ENCODE measurements around the gene BPI.
A peak's percentile ranks its signal among the peaks of the same experiment; 100 is the strongest.
"Not testable (repeated sequence)": the region's sequence is repeated elsewhere in the genome, so short reads cannot be mapped to it uniquely, and the experiment has no call there.

Gene BPI

GRCh38 chr20:38339521-38339896 is 35.6 kb downstream of the BPI start:
- DNase-seq, result not testable (repeated sequence)

GRCh38 chr20:38339997-38340396 is 36.0 kb downstream of the BPI start:
- DNase-seq, result no peak

- DNase-seq, result no peak
Observed at GRCh38 chr20:38340693-38341092, 36.7 kb downstream of the BPI start.

- no peak for DNase-seq
Observed at GRCh38 chr20:38342216-38342615, 38.3 kb downstream of the BPI start.

GRCh38 chr20:38342713-38343310 is 38.9 kb downstream of the BPI start:
- DNase-seq, result peak; percentile 15

GRCh38 chr20:38343311-38344106 is 39.6 kb downstream of the BPI start:
- peak; percentile 7 for DNase-seq

GRCh38 chr20:38344107-38344701 is 40.2 kb downstream of the BPI start:
- no peak for DNase-seq

- DNase-seq, result no peak
Observed at GRCh38 chr20:38345643-38346042, 41.7 kb downstream of the BPI start.

GRCh38 chr20:38346247-38346651 is 42.3 kb downstream of the BPI start, which contains the start of gene LBP:
Gene LBP, plus strand, starts transcription at chr20:38346482. Its CDS starts 35 bp downstream, at chr20:38346517.
- no peak for DNase-seq

GRCh38 chr20:38346741-38347140 is 42.8 kb downstream of the BPI start:
- no peak for DNase-seq

- no peak for DNase-seq
Observed at GRCh38 chr20:38349856-38350255, 45.9 kb downstream of the BPI start.

GRCh38 chr20:38350879-38351775 is 47.2 kb downstream of the BPI start:
- DNase-seq, result no peak

GRCh38 chr20:38353316-38353715 is 49.4 kb downstream of the BPI start:
- peak; percentile 3 for DNase-seq

- no peak for DNase-seq
Observed at GRCh38 chr20:38354227-38354626, 50.3 kb downstream of the BPI start.

- DNase-seq, result peak; percentile 4
Observed at GRCh38 chr20:38355161-38356012, 51.4 kb downstream of the BPI start.

- DNase-seq, result peak; percentile 96
Observed at GRCh38 chr20:38357653-38358207, 53.8 kb downstream of the BPI start.

GRCh38 chr20:38358556-38358955 is 54.6 kb downstream of the BPI start:
- no peak for DNase-seq

- no peak for DNase-seq
Observed at GRCh38 chr20:38363004-38363747, 59.2 kb downstream of the BPI start.

GRCh38 chr20:38369389-38369788 is 65.4 kb downstream of the BPI start:
- peak; percentile 74 for DNase-seq

- no peak for DNase-seq
Observed at GRCh38 chr20:38372806-38373205, 68.8 kb downstream of the BPI start.

Measured in OCI-M1 (cell line).